Muscle of arm (tissue), 12 donors: ENCODE data around the gene ZFR2. TPM values are rescaled to one million over a fixed set of nuclear protein-coding genes. Genes with fewer than 3 reads are reported as not detected.

Experiments used
- DNase-seq: peaks from one replicate; pipeline ENCODE4 v3.0.0-alpha.2; 2013
- polyA plus RNA-seq, 12 donors: library from polyadenylated mRNA; unstranded; fragments of 120-200 nt; gene quantifications; one replicate each; pipeline ENCODE4 v1.2.1, GENCODE V29; 2013; ENCODE audit not compliant: insufficient read length in 12 of 12

The ZFR2 gene
- polyA plus RNA-seq, 12 donors, result 0.05 to 0.94 (median 0.24) TPM; not detected in 5

DNA sequence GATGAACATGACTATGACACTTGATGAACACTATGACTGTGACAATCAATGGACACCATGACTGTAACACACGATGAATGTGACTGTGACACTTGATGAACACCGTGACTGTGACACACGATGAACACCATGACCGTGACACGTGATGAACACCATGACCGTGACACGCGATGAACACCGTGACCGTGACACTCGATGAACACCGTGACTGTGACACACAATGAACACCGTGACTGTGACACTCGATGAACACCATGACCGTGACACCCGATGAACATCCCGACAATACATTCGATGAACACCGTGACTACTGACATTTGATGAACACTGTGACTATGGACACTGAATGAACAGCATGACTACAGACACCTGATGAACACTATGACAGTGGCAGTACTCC lies 30.9 kb downstream of the ZFR2 start:
- no peak for DNase-seq

DNA sequence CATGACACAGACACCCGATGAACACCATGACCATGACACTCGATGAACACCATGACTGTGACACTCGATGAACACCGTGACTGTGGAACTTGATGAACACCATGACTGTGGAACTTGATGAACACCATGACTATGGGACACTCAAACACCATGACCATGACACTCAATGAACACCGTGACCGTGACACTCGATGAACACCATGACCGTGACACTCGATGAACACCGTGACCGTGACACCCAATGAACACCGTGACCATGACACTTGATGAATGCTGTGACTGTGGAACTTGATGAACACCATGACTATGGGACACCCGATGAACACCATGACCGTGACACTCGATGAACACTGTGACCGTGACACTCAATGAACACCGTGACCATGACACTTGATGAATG lies 31.5 kb downstream of the ZFR2 start:
- no peak for DNase-seq

DNA sequence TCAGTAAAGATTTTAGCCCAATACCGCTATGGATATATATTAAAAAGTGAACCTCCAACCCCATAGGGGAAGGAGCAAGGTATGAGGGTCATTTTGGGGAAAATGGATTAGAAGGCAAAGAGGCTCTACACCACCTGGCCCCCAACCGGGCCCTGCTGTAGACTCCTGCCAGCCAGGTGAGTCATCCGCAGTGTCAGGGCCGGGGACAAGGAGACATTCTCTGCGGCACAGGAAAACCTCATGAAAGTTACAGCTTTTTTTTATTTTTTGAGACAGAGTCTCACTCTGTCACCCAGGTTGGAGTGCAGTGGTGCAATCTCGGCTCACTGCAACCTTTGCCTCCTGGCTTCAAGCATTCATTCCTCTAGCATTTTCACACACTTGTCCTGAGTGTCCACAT lies 32.0 kb downstream of the ZFR2 start:
- no peak for DNase-seq

DNA sequence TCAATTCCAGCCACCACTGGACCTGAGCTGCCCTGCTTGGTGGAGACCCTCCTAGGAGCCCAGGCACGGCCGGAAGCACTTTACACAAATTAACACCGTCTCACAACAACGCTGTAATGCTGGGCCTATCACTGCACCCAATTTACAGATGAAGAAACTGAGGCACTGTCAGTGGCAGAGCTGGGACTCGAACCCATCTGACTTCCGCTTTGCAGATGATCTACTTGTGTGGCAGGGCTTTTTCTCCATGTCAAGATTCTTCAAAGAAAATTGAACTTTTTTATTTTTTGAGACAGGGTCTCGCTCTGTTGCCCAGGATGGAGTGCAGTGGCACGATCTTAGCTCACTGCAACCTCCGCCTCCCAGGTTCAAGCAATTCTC lies 33.8 kb downstream of the ZFR2 start:
- DNase-seq, result no peak

DNA sequence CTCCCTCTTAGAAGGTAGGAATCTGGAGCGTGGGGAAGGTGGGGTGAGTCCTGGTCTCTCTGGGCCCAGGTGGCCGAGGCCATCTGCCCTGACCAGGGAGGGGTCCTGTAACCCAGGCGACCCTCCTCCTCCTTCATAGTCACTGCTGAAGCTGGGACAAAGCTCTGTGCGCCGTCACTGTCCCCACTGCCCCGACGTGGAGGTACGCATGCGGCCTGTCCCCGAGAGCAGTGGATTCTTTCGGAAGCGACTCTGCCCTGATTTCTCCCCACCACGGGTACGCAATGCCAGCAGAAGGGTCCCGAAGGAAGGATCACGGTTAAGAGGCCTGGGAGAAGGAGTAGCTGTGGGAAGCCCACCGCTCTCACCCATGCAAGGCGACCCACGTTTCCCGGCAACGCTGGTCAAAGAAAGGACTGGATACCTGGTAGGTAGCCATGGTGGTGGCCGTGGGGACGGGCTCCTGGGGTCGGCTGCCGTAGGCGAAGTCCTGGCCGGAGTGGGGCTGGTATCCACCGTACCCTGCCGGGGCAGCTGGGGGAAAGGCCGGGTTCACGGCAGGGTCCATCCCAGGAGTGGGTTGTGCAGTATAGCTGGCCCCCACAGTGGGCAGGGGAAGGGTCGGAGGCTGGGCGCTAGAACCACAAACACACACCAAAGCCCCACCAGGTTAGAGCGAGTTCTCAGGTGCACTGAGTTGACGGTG lies 34.3 kb downstream of the ZFR2 start:
- no peak for DNase-seq

DNA sequence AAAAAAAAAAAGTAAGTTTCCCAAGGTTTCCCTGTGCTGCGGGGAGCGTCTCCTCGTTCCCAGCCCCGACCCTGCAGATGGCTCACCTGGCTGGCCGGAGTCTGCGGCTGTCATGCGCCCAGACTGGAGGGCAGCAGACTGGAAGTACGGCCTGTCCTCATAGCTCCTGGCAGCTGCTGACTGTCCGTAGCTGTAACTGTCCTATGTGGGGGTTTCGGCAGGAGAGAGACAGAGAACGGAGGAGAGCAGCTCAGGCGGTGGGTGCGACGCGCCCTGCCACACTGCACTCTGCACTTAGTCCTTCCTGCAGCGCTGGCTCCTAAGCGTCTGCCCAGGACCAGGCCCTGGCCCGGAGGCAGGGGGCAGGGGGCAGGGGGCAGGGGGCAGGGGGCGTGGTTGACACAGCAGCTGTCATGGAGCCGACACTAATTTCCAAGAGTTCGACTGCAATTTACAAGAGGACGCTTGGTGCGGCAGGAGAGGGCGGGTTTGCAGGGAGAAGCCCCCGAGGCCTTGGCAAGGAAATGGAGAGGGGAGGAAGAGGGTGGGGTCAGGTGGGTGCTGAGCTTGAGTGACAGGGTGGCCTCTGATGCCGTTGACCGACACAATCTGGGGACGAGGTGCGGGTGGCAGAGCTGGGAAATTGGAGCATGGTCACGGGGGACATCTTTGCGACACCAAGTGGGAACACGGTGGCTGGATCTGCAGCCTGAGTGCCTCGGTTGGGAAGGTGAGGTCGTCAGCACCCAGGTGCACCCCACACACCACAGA lies 35.1 kb downstream of the ZFR2 start:
- no peak for DNase-seq

DNA sequence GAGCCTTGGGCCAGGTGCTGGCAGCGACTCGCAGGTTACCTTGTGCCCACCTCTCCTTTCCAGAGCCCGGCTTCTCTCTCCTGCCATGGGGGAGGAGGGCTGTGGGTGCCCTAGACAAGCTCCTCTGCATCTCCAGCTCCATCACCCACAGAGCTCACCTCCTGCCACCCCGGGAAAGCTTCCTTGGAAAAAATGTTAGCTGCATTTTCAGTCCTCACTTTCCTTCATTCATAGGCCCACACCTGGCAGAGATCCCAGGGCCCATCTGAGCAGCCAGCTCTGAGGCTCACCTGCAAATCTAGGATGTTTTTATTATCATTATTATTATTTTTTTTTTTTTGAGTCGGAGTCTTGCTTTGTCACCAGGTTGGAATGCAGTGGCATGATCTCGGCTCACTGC lies 36.8 kb downstream of the ZFR2 start:
- DNase-seq, result no peak

DNA sequence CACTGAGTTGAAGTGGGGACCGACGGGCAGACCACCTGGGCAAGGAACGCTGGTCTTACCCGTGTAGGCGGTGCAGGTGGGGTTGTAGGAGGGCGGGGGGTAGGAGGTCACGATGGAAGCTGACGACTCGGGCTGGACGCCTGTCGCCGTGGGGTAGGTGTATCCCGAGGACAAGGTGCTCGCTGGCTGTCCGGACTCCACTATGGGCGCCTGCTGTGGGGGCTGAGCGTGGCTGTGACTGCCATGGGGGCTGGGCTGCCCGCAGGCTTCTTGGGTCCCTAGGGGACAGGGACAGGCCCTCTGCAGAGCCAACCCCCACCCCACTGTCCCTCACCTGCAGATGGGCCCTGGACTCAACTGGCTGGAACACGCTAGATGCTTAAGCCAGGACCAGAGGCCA lies 37.2 kb downstream of the ZFR2 start:
- DNase-seq, result no peak

DNA sequence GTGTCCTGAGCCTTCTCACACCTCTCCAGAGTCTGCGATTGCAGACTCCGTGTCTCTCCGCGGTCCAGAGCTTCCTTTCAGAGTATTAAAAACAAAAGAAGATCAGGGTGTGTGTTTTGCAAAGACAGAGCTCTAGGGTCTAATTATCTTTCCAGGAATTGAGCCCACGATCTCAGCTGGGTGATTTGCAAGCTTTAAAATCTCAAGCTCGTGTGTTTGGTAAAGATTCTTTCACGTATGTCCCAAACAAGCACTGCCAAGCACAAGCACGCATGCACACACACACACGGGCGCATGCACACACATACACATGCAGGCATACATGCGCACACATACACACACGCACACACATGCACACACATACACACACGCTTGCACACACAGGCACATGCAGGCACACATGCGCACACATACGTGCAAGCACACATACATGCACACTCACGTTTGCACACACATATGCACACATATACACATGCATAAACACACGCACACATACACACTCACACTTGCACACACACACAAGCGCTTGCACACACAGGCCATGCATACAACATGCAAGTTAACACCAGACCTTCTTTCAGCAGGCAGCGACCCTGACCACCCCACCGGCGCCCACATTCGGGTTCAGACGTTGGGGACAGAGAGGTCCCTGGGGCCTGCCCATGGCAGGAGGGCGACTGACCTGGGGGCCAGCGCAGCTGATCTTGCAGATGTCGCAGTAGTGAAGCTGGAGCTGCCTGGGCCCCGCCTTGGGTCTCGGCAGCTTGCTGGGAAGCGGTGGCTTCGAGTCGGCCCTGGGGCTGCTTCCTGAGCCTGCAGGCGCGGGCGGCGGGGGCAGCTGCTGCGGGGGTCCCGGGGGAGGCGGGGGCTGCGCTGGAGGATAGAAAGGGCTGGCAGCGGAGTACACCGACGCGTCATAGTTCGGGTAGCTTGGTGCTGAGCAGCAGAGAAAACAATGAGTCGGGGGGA lies 37.9 kb downstream of the ZFR2 start:
- peak; percentile 26 for DNase-seq

DNA sequence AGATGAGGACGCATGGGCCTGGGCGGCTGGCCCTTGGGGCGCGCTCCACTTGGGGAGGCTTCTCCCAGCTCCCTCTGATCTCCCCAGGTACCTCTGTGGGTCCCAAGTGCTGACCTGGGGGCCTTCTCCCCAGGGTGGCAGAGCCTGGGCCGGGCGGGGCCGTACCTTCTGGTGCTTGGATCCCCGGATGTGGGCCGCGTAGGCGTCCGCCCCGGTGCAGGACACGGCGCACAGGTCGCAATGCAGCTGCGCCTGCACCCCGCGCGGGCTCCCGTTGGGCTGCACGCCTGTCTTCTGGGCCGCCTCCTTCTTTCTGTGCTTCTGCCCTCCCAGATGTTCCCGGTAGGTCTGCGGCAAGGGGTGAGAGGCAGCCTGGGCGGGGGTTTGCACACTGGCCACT lies 41.5 kb downstream of the ZFR2 start:
- DNase-seq, result no peak

DNA sequence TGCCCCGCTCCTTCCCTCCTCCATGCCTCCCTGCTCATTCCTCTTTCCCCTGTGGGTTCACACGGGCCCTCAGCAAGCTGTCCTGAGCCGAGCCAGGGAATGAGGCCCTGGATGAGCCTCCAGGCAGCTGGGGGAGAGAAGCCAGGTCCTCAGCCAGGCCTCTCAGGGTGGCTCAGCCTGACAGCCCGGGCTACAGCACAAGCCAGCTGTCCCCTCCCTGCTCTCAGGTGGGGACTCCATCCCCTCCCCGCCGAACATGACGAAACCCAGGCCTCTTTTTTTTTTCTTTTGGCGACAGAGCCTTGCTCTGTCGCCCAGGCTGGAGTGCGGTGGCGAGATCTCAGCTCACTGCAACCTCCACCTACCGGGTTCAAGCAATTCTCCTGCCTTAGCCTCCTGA lies 42.7 kb downstream of the ZFR2 start:
- no peak for DNase-seq

DNA sequence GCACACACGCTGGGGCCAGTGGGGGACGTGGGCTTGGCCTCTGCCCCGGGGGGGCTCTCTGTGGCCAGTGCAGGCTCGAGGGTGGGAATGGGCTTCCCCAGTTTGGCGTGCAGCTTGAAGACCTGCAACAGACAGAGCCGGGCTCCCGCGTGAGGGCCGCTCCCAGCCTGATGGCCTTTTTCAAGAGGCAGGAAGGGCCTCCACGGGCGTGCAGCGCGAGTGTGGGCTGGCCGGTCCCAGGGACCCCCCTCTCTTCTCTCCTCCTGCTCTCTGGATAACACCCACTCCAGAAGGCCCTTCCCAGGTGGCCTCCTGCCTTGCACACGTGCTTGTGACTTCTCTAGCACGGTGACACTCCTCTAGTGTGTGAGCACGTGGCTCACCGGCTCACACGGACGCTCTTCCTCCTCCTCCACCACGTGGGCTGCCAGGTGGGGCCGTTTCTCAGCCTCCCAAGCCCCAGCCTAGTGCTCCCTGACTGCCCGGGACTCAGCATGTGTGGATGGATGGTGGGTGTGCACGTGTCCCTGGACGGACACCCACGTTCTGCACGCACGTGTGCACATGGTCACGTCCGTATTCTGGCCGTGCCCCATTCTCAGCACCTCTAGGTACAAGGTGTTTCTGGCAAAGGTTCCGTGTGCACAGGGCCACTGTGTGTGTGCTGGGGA lies 43.4 kb downstream of the ZFR2 start:
- no peak for DNase-seq

DNA sequence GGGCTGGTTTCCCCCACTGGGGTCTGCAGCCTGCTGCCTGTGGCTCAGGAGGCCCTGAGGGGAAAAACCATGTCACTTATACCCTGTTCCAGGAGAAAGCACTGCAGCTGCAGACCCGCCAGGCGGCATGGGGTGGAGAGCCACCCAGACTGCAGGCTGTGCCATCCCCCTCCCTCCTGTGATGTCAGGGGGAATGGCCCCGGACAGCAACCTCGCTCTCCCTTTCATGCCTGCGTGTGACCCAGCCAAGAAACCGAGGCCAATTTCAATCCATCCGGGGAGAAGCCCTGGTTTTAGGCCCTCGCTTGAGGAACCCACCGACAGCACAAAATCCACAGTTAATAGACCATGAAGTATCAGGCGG lies 45.5 kb downstream of the ZFR2 start:
- DNase-seq, result no peak

DNA sequence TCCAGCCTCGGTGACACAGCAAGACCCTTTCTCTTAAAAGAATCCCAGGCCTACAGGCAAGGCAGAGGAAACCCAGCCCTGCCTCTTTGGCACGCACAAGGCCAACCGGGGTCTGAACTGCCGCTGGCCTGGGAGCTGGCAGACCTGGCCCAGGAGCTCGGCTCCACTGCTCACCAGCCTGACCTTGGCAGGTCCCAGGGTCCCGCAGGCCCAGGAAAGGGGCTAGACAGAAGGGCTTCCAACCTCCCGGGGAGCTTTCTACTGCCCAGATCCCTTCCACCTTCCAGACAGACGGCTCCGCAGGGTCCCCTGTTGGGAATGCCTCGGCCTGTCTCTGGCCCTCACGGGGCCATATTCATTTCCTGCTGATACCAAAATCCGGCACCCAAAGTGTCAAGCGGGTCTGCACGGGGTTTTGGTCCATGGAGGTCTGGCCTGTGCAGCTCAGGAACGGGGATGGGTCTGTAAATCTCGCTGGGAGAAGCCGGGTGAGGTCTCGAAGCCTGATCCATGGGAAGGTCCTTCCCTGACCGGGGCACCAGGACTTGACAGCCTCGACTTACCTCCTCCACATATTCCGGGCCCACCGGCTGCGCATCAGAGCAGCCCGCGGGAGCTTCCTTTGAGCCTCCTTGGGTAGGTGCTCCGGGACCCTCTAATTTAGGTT lies 46.0 kb downstream of the ZFR2 start:
- DNase-seq, result no peak

DNA sequence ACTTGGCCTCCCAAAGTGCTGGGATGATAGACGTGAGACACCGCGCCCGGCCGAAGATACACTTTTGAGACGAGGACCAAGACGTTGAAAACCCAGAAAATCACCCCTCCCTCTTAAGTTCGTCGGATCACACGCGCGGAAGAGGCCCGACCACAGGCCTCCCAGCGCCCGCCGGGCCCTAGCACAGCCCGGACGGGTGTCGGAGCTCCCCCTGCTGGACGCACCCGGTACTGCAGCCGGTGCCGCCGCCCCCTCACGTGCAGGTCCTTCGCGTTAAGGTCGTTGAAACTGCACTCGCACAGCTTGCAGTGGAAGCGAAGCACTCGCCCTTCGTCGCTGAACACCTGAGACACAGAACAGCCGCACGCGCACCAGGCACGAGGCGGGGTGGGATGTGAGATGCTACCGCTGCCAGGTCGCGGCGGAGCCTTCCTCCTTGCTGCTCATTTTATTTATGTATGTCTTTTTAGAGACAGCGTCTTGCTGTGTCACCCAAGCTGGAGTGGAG lies 46.9 kb downstream of the ZFR2 start:
- peak; percentile 46 for DNase-seq

DNA sequence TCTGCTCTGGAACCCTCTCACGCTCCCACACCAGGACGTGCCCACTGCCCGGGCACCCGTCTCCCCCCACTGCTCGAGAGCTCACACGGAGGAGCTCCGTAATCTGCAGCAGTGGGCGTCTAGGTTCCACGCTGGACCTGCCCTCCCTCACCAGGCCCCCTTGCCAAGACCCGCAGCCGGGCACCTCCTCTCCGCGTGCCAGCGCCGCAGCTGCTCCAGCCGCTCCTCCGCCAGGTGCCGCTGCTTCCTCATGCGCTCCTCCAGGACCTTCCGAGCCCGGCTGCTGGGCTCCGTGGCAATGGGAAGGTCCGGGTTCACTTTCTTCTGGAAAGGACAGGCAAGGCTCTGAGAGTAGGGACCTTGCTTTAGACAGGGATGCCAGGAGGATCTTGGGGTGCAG lies 47.7 kb downstream of the ZFR2 start:
- DNase-seq, result no peak

DNA sequence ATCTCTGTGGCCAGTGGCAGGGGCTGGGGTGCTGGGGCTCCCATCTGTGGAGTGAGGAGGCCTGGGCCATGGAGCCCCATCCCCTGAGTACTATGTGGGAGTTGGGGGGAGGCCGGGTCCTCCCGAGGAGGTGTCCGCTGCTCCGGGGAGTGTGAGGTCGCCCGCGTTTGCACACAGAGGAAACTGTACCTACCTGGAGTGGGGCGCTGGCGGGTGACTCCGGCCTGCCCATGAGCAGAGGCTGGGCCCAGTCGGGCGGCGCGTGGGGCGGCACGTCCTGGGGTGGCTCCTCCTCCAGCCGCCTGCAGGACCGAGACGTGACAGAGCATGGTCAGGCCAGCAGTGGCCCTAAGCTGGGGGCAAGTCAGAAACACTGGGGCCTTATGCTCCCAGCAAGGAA lies 48.8 kb downstream of the ZFR2 start:
- DNase-seq, result no peak

DNA sequence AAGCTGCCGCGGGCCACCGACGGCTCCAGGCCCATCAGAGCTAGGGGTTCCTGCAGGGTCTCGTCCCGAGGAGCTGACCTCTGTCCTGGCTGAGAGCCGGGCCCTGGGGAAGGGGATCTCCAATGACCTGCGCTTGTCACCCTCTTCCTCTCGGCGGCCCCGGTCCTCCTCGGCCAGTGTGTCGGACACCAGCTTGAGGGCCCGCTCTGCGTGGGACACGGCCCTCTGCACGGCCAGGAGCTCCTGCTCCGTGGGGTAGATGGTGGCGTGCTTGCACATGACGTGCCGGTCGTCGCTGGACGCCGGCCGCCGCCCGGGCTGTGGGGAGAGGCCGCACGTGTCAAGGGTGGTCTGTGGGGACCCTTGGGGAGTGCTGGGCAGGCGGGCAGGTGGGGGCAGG lies 49.9 kb downstream of the ZFR2 start:
- DNase-seq, result no peak

DNA sequence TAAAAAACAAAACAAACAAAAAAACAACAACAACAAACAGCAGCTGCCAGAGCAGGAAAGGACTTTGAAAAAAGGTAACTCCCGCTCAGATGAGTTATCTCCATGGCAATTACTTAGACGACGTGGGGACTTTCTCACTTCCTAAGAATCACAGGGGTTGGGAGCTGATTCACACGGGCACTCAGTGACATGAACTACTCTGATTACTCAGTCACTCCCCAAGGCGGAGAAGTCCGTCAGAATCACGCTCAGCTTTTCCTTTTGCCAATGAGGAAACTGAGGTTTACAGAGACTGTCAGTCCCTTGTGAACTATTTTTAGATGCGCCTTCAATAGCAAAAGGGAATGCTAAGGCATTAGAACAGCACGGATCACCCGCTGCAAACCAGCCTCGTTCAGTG lies 50.4 kb downstream of the ZFR2 start:
- no peak for DNase-seq

DNA sequence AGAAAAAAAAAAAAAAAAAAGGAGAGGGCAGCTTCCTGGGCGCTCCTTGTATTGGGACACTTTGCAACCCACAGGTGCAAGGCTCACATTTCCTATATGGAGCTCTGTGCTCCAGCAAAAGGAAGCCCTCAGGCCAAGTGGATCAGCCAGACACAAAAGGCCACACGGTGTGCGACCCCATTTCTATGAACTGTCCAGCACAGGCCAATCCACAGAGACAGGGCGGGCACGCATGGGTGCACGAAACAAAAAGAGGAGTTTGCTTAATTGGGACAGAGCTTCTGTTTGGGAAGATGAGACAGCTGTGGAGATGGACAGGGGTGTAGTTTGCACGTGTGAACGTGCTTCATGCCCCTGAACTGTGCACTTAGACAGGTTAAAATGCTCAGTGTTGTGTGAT lies 51.1 kb downstream of the ZFR2 start:
- no peak for DNase-seq

DNA sequence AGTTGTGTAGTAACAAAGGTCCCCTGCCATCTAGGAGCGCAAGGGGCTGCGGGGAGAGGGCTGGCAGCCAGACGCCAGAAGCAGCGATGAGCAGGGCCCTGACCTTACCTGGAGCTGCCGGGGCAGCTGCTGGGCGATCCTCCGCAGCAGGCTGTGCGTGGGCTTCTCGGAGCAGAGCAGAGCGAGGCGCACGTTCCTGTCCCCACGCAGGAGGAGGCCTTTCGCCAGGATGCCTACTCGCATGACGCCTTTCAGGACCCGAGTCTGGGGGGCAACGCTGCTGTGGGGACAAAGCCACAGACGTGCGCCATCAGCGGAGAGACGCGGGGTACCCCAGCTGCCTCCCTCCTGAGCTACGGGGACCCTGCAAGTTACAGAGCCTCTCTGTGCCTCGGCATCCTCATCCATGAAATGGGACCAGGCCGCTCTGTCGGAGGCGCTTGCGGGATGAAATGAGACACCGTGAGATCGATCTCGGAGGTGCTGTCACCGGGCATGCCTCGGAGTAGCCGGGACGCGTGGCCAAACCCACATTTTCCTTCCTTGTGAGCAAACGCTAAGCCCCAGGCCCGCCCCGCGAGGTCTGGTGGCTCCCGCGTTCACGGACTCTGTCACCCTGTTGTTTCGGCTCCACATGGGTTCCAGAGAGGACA lies 52.1 kb downstream of the ZFR2 start:
- no peak for DNase-seq
